Body of pancreas (tissue), 4 donors: Measurements from ENCODE around the gene LRRC8B.

Source experiments
- POLR2A ChIP-seq, 3 donors: fragments of 450-650 bp; IDR thresholded peaks; one replicate each; pipeline ENCODE4 v1.6.1; 2016; ENCODE audit warnings: antibody characterized with exemption in 3 of 3, mild to moderate bottlenecking in 2 of 3
- TF ChIP-seq, protein P1 (sequence below), 7 experiments: fragments of 450-650 bp in 4 of 7; fragments of 200-600 bp in 3 of 7; sonication (generic) in 3 of 7; IDR thresholded peaks; one replicate each; pipeline ENCODE4 v1.5.1; 2016 to 2019; ENCODE audit warnings: antibody characterized with exemption in 7 of 7

DNA sequence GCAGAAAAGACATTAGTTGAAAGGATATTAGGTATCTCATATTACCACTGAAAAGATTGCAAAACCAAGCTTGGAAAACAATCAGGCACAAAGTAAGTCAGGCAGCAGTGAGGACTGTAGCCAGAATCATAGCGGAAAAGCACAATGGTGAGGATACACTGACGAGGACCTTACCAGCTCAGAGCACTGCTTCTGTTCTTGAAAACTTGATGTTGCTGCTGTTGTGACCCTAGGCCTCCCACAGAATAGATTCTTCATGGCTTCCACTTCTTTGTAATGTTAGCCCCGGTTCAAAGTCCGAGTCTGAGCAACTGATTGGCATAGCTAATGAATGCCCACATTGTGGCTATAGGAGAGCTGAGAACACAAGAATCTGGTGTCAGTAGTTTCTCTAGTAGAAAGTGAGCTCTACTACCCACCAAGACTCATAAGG is 63.1 kb downstream of the LRRC8B start:
- TF ChIP-seq, protein P1, sequence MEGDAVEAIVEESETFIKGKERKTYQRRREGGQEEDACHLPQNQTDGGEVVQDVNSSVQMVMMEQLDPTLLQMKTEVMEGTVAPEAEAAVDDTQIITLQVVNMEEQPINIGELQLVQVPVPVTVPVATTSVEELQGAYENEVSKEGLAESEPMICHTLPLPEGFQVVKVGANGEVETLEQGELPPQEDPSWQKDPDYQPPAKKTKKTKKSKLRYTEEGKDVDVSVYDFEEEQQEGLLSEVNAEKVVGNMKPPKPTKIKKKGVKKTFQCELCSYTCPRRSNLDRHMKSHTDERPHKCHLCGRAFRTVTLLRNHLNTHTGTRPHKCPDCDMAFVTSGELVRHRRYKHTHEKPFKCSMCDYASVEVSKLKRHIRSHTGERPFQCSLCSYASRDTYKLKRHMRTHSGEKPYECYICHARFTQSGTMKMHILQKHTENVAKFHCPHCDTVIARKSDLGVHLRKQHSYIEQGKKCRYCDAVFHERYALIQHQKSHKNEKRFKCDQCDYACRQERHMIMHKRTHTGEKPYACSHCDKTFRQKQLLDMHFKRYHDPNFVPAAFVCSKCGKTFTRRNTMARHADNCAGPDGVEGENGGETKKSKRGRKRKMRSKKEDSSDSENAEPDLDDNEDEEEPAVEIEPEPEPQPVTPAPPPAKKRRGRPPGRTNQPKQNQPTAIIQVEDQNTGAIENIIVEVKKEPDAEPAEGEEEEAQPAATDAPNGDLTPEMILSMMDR (IDR thresholded peaks at IDR 0.05) = no peak
- TF ChIP-seq POLR2A (IDR thresholded peaks at IDR 0.05) = no peak
